ENCODE results near the gene CCL28.
"Not testable (repeated sequence)": the region's sequence is repeated elsewhere in the genome, so short reads cannot be mapped to it uniquely, and the experiment has no call there.

CCL28 gene

DNA sequence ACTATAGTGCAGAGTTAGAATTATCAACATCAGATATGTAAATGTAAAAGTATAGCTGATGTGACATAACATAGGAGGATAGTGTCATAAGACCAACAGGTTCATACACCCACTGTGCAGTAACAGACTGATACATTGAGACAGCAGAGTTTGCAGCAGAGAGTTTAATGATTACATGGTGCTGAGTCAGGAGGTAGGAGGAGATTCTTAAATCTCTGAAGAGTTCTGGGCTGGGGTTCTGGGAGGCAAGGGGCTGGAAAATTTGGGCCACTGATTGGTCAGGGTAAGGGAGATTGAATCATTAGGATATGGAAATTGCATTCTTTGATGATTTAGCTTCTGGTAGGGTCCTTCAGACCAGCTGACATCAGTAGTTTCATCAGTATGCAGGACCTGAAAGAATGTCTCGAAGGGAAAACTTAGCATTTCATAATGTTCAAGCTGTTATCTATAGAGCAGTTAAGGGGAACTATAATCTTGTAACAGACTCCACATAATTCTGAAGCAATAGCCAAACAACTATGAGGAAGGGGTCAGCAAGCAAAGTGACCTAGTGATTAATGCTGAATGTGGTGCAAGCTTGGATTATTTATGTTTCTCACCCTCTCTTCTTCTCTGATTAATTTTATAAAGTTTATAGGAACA lies 35.6 kb downstream of the CCL28 start:
- ChIA-PET POLR2A (no interaction called here), CTCF (interaction anchor here (0.5 kb wide), 1 partner anchor 107 kb away, joined by 3 read pairs; no protein-coding TSS in a partner anchor)
- no peak for DNase-seq (ENCODE audit: extremely low spot score)
- TF ChIP-seq BHLHE40 (IDR thresholded peaks at IDR 0.05; ENCODE audit: borderline replicate concordance) = no peak
- TF ChIP-seq ZNF384 (IDR thresholded peaks at IDR 0.05) = no peak
- TF ChIP-seq CTBP1 (IDR thresholded peaks at IDR 0.05; ENCODE audit: borderline replicate concordance) = no peak
- no peak for TF ChIP-seq TARDBP (IDR thresholded peaks at IDR 0.05)
- no peak for TF ChIP-seq FOXK2 (IDR thresholded peaks at IDR 0.05)
- TF ChIP-seq LEF1 (IDR thresholded peaks at IDR 0.05; ENCODE audit: borderline replicate concordance) = no peak
- no peak for TF ChIP-seq SUZ12 (IDR thresholded peaks at IDR 0.05)
- no peak for TF ChIP-seq SP1 (IDR thresholded peaks at IDR 0.05)

DNA sequence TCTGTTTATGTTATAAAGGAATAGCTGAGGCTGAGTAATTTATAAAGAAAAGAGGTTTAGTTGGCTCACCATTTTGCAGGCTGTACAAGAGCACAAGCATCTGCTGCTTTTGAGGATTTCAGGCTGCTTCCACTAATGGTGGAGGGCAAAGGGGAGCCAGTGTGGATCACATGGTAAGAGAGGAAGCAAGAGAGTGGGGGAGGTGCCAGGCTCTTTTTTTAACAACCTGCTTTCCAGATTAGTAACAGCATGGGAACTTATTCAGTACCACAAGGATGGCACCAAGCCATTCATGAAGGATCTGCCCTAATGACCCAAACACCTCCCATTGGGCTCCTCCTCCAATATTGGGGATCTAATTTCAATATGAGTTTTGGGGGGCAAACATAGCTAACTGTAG lies 40.4 kb downstream of the CCL28 start:
- TF ChIP-seq, protein P1, sequence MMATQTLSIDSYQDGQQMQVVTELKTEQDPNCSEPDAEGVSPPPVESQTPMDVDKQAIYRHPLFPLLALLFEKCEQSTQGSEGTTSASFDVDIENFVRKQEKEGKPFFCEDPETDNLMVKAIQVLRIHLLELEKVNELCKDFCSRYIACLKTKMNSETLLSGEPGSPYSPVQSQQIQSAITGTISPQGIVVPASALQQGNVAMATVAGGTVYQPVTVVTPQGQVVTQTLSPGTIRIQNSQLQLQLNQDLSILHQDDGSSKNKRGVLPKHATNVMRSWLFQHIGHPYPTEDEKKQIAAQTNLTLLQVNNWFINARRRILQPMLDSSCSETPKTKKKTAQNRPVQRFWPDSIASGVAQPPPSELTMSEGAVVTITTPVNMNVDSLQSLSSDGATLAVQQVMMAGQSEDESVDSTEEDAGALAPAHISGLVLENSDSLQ (IDR thresholded peaks at IDR 0.05) = no peak
- TF ChIP-seq NFRKB (IDR thresholded peaks at IDR 0.05) = no peak
- TF ChIP-seq FOXM1 (IDR thresholded peaks at IDR 0.05; ENCODE audit: borderline replicate concordance) = no peak
- no peak for TF ChIP-seq CTBP1 (IDR thresholded peaks at IDR 0.05; ENCODE audit: borderline replicate concordance)
- no peak for TF ChIP-seq TARDBP (IDR thresholded peaks at IDR 0.05)
- POLR2A ChIA-PET = no interaction called here
- CTCF ChIA-PET = no interaction called here
- DNase-seq (ENCODE audit: extremely low spot score) = no peak

DNA sequence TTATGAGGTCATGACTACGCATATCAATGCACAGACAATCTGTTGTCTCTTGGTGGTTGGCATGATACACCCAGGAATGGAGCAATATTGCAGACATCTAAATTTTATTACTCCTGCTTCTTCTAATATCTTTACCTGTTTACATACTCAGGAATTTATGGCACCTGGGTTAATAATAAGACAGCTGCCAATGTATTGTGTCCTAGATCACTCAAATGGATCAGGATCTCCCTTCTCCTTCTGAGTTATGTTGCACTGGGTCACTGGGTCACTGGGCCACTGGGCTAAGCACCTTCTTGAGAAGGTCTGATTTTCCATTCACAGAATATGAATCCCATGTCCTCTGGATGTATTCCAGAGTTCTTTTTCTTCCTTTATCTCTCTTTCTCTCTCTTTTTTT lies 41.8 kb downstream of the CCL28 start:
- TF ChIP-seq FOXM1 (IDR thresholded peaks at IDR 0.05; ENCODE audit: borderline replicate concordance) (no peak), SUZ12 (IDR thresholded peaks at IDR 0.05) (no peak), LEF1 (IDR thresholded peaks at IDR 0.05; ENCODE audit: borderline replicate concordance) (no peak), CTBP1 (IDR thresholded peaks at IDR 0.05; ENCODE audit: borderline replicate concordance) (no peak), FOXA1 (IDR thresholded peaks at IDR 0.05) (no peak), TARDBP (IDR thresholded peaks at IDR 0.05) (no peak), L3MBTL2 (conservative IDR thresholded peaks at IDR 0.05) (no peak)
- POLR2A ChIA-PET = no interaction called here
- CTCF ChIA-PET = no interaction called here
- DNase-seq (ENCODE audit: extremely low spot score) = no peak

DNA sequence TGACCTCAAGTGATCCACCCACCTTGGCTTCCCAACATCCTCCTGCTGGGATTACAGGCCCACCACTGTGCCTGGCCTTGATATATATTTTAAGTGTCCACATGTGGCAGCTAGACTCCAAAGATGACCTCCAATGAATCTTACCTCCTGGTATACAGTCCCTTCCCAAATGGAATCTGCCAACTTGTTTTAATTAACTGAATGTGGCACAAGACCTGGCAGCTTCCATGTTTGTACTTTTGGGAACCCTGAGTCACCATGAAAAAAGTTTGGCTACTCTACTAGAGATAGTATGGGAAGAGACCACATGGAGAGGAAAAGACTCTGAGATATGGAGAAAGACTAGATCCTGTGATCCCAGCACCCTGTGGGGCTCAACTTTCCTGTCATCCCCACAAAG lies 42.5 kb downstream of the CCL28 start:
- ChIA-PET POLR2A (no interaction called here), CTCF (no interaction called here)
- TF ChIP-seq FOXA1 (IDR thresholded peaks at IDR 0.05) (no peak), FOXK2 (IDR thresholded peaks at IDR 0.05) (no peak), HDGF (IDR thresholded peaks at IDR 0.05; ENCODE audit: borderline replicate concordance) (no peak), NFRKB (IDR thresholded peaks at IDR 0.05) (no peak), ELF4 (IDR thresholded peaks at IDR 0.05) (no peak), L3MBTL2 (conservative IDR thresholded peaks at IDR 0.05) (no peak), TARDBP (IDR thresholded peaks at IDR 0.05) (no peak), SUZ12 (IDR thresholded peaks at IDR 0.05) (no peak), ZNF384 (IDR thresholded peaks at IDR 0.05) (no peak), BHLHE40 (IDR thresholded peaks at IDR 0.05; ENCODE audit: borderline replicate concordance) (no peak), SP1 (IDR thresholded peaks at IDR 0.05) (no peak), CTBP1 (IDR thresholded peaks at IDR 0.05; ENCODE audit: borderline replicate concordance) (no peak), ARNT (IDR thresholded peaks at IDR 0.05) (no peak), LEF1 (IDR thresholded peaks at IDR 0.05; ENCODE audit: borderline replicate concordance) (no peak), FOXM1 (IDR thresholded peaks at IDR 0.05; ENCODE audit: borderline replicate concordance) (no peak)
- TF ChIP-seq, protein P1 (IDR thresholded peaks at IDR 0.05) = no peak
- DNase-seq (ENCODE audit: extremely low spot score) = no peak

DNA sequence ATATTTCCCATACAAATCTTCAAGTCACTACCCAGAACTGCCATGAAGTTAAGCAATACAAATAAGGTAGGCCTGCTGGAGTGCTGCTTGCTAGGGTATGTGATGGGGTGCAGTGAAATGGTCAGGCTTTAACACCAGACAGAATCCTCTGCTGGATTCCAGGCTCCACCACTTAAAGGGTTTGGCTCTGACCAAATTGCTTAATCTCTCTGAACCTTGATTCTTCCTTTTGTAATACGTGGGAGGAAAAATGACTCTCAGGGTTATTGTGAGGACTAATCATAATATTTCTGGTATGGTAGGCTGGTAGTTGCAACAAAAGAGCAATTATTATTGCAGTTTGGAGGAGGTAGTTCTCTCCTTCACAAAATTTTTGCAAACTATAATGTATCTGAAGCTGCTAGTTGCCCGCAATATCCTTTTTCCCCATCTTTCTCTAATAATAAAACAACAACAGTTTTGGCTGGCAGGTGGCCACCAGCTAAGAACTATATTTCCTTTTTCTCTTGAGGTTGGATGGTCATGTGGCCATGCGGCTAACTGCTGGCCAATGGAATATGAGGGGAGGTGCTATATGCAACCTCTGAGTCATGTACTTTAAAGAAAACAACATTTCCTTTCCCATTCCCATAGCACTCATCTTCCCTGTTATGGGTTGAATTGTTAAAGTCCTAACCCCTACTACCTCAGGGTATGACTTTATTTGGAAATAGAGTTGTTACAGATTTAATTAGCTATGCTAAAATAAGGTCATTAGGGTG lies 44.1 kb downstream of the CCL28 start:
- ChIA-PET CTCF (no interaction called here), POLR2A (no interaction called here)
- DNase-seq (ENCODE audit: extremely low spot score) = no peak
- TF ChIP-seq FOXA1 (IDR thresholded peaks at IDR 0.05) = no peak
- TF ChIP-seq BHLHE40 (IDR thresholded peaks at IDR 0.05; ENCODE audit: borderline replicate concordance) = no peak
- TF ChIP-seq SUZ12 (IDR thresholded peaks at IDR 0.05) = no peak
- TF ChIP-seq L3MBTL2 (conservative IDR thresholded peaks at IDR 0.05) = no peak
- no peak for TF ChIP-seq SP1 (IDR thresholded peaks at IDR 0.05)

DNA sequence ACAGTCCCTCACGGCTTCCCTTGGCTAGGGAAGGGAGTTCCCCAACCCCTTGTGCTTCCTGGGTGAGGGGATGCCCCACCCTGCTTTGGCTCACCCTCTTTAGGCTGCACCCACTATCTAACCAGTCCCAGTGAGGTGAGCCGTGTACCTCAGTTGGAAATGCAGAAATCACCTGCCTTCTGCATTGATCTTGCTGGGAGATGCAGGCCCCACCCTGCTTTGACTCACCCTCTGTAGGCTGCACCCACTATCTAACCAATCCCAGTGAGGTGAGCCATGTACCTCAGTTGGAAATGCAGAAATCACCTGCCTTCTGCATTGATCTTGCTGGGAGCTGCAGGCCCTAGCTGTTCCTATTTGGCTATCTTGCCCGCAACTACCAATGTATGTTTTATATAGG lies 44.7 kb downstream of the CCL28 start:
- DNase-seq (ENCODE audit: extremely low spot score) = no peak
- ChIA-PET CTCF (no interaction called here), POLR2A (no interaction called here)
- TF ChIP-seq ZNF384 (IDR thresholded peaks at IDR 0.05) = no peak
- no peak for TF ChIP-seq HDGF (IDR thresholded peaks at IDR 0.05; ENCODE audit: borderline replicate concordance)
- no peak for TF ChIP-seq ARNT (IDR thresholded peaks at IDR 0.05)
- TF ChIP-seq BHLHE40 (IDR thresholded peaks at IDR 0.05; ENCODE audit: borderline replicate concordance) = no peak
- no peak for TF ChIP-seq NFRKB (IDR thresholded peaks at IDR 0.05)
- no peak for TF ChIP-seq ELF4 (IDR thresholded peaks at IDR 0.05)
- TF ChIP-seq, protein P1 (IDR thresholded peaks at IDR 0.05) = no peak
- no peak for TF ChIP-seq TARDBP (IDR thresholded peaks at IDR 0.05)
- TF ChIP-seq FOXM1 (IDR thresholded peaks at IDR 0.05; ENCODE audit: borderline replicate concordance) = no peak

DNA sequence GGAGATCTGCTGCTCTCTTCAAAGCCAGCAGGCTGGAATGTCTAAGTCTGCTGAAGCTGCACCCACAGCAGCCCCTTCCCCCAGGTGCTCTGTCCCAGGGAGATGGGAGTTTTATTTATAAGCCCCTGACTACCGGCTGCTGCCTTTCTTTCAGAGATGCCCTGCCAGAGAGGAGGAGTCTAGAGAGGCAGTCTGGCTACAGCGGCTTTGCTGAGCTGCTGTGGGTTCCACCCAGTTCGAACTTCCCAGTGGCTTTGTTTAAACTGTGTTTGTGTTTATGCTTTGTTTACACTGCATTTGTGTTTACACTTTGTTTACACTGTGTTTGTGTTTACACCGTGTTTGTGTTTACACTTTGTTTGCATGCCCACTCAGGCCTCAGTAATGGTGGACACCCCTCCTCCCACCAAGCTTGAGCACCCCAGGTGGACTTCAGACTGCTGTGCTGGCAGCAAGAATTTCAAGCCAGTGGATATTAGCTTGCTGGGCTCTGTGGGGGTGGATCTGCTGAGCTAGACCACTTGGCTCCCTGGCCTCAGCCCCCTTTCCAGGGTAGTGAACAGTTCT lies 45.4 kb downstream of the CCL28 start:
- DNase-seq (ENCODE audit: extremely low spot score); CTCF ChIA-PET; POLR2A ChIA-PET: not testable (repeated sequence)

DNA sequence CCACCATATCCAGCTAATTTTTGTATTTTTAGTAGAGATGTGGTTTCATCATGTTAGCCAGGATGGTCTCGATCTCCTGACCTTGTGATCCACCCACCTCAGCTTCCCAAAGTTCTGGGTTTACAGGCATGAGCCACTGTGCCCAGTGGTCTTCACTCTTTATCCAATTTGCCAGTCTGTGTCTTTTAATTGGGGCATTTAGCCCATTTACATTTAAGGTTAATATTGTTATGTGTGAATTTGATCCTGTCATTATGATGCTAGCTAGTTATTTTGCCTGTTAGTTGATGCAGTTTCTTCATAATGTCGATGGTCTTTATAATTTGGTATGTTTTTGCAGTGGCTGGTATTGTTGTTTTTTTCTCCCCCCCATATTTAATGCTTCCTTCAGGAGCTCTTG lies 47.0 kb downstream of the CCL28 start:
- CTCF ChIA-PET; DNase-seq (ENCODE audit: extremely low spot score); POLR2A ChIA-PET: not testable (repeated sequence)
